Measurements from ENCODE around the gene INHBB.
"Not testable (repeated sequence)": the region's sequence is repeated elsewhere in the genome, so short reads cannot be mapped to it uniquely, and the experiment has no call there.

The INHBB gene

GRCh38 chr2:120318626-120319025 is 27.3 kb upstream of the INHBB start:
- H3K27me3 ChIP-seq (ENCODE audit: control insufficient read depth, insufficient read depth, low read length), result no peaks in the 10 kb centered on the region
- H3K4me2 ChIP-seq (ENCODE audit: low read length), result no peak overlapping the region
- no peak overlapping the region for H3K9ac ChIP-seq
- no peaks in the 10 kb centered on the region for H3K9me3 ChIP-seq (ENCODE audit: control insufficient read depth, low read length)
- no peak overlapping the region for H3K4me3 ChIP-seq (ENCODE audit: low read depth, low read length)
- no peak overlapping the region for H2AFZ ChIP-seq
- H3K79me2 ChIP-seq, result no peaks in the 10 kb centered on the region
- no peaks in the 10 kb centered on the region for H3K36me3 ChIP-seq (ENCODE audit: control insufficient read depth, insufficient read depth, low read length)
- H3K27ac ChIP-seq, result no peak overlapping the region
- H3K4me1 ChIP-seq, result no peaks in the 10 kb centered on the region
- TF ChIP-seq CTCF (IDR thresholded peaks at IDR 0.05), result no peak

GRCh38 chr2:120319123-120319522 is 26.8 kb upstream of the INHBB start:
- Histone ChIP-seq H2AFZ (no peak overlapping the region), H3K27ac (no peak overlapping the region), H3K9ac (no peak overlapping the region), H3K4me2 (ENCODE audit: low read length) (no peak overlapping the region), H3K4me3 (ENCODE audit: low read depth, low read length) (no peak overlapping the region), H3K9me3 (ENCODE audit: control insufficient read depth, low read length) (no peaks in the 10 kb centered on the region), H3K36me3 (ENCODE audit: control insufficient read depth, insufficient read depth, low read length) (no peaks in the 10 kb centered on the region), H3K27me3 (ENCODE audit: control insufficient read depth, insufficient read depth, low read length) (no peaks in the 10 kb centered on the region), H3K4me1 (peaks cover 4% of the 10 kb centered on the region), H3K79me2 (no peaks in the 10 kb centered on the region)
- TF ChIP-seq CTCF (IDR thresholded peaks at IDR 0.05), result no peak

GRCh38 chr2:120319686-120320317 is 26.1 kb upstream of the INHBB start:
- TF ChIP-seq CTCF (IDR thresholded peaks at IDR 0.05), result no peak

GRCh38 chr2:120320318-120320851 is 25.6 kb upstream of the INHBB start:
- no peaks in the 10 kb centered on the region for H3K9me3 ChIP-seq (ENCODE audit: control insufficient read depth, low read length)

More at GRCh38 chr2:120319686-120320317, 26.1 kb upstream of the INHBB start:
- Histone ChIP-seq H2AFZ (no peak overlapping the region), H3K4me1 (peaks cover 7% of the 10 kb centered on the region), H3K4me2 (ENCODE audit: low read length) (no peak overlapping the region), H3K36me3 (ENCODE audit: control insufficient read depth, insufficient read depth, low read length) (no peaks in the 10 kb centered on the region), H3K27me3 (ENCODE audit: control insufficient read depth, insufficient read depth, low read length) (no peaks in the 10 kb centered on the region), H3K9ac (no peak overlapping the region), H3K27ac (no peak overlapping the region), H3K4me3 (ENCODE audit: low read depth, low read length) (no peak overlapping the region), H3K79me2 (no peaks in the 10 kb centered on the region), H3K9me3 (ENCODE audit: control insufficient read depth, low read length) (no peaks in the 10 kb centered on the region)

GRCh38 chr2:120320887-120321556 is 24.9 kb upstream of the INHBB start:
- not testable (repeated sequence) for H3K36me3 ChIP-seq (ENCODE audit: control insufficient read depth, insufficient read depth, low read length); H3K4me1 ChIP-seq; H3K9ac ChIP-seq; H3K4me2 ChIP-seq (ENCODE audit: low read length); H3K27ac ChIP-seq; H3K79me2 ChIP-seq; H3K9me3 ChIP-seq (ENCODE audit: control insufficient read depth, low read length); H3K27me3 ChIP-seq (ENCODE audit: control insufficient read depth, insufficient read depth, low read length); H3K4me3 ChIP-seq (ENCODE audit: low read depth, low read length); H2AFZ ChIP-seq

More at GRCh38 chr2:120320318-120320851, 25.6 kb upstream of the INHBB start:
- Histone ChIP-seq H3K9ac (no peak overlapping the region), H2AFZ (no peak overlapping the region), H3K36me3 (ENCODE audit: control insufficient read depth, insufficient read depth, low read length) (no peaks in the 10 kb centered on the region), H3K27ac (no peak overlapping the region), H3K27me3 (ENCODE audit: control insufficient read depth, insufficient read depth, low read length) (no peaks in the 10 kb centered on the region), H3K4me3 (ENCODE audit: low read depth, low read length) (no peak overlapping the region), H3K4me1 (peaks cover 7% of the 10 kb centered on the region), H3K4me2 (ENCODE audit: low read length) (no peak overlapping the region), H3K79me2 (no peaks in the 10 kb centered on the region)
- no peak for TF ChIP-seq CTCF (IDR thresholded peaks at IDR 0.05)

Data from parathyroid adenoma (tissue), 2 donors.